Activated CD8-positive, alpha-beta memory T cell treated with anti-CD3 and anti-CD28 coated beads for 36 hours (primary cell): ENCODE measurements around the gene AIMP2. TPM values are rescaled to one million over a fixed set of nuclear protein-coding genes. Genes with fewer than 3 reads are reported as not detected.
"Not testable (repeated sequence)": the region's sequence is repeated elsewhere in the genome, so short reads cannot be mapped to it uniquely, and the experiment has no call there.

Experiments
- CTCF ChIA-PET: fragments of 350-600 bp; sonication (Branson Sonifier 250); formaldehyde crosslinking; loops from one replicate; lab custom pipeline; 2021; ENCODE audit warnings: antibody characterized with exemption; lab: Charles Lee
- POLR2A ChIA-PET: fragments of 350-600 bp; sonication (Branson Sonifier 250); formaldehyde crosslinking; loops from one replicate; lab custom pipeline; 2021; ENCODE audit warnings: antibody characterized with exemption; lab: Charles Lee
- total RNA-seq, 2 experiments: library from RNA; stranded (reverse); gene quantifications; one replicate each; pipeline ENCODE4 v1.2.3, GENCODE V29; 2021

AIMP2 gene
- 10 to 100 TPM; 77.0 to 80.8 TPM for total RNA-seq

- CTCF ChIA-PET = interaction anchor here (0.8 kb wide), 1 partner anchor 302 kb away, joined by 3 read pairs; no protein-coding TSS in a partner anchor
- POLR2A ChIA-PET = interaction anchor here (0.6 kb wide), 1 partner anchor 187 kb away, joined by 7 read pairs; no protein-coding TSS in a partner anchor
These were observed at the start of gene AIMP2, which contains the start of gene PMS2 for GRCh38 chr7:6008668-6009611. Gene AIMP2 (plus strand): TSS chr7:6009272. CDS start chr7:6009364, 92 bp downstream. Gene PMS2 (minus strand): TSS chr7:6009049. CDS start chr7:6009019, 30 bp downstream.

- POLR2A ChIA-PET, CTCF ChIA-PET: not testable (repeated sequence)
These were observed 45.9 kb upstream of the AIMP2 start for GRCh38 chr7:5963205-5963604.

DNA sequence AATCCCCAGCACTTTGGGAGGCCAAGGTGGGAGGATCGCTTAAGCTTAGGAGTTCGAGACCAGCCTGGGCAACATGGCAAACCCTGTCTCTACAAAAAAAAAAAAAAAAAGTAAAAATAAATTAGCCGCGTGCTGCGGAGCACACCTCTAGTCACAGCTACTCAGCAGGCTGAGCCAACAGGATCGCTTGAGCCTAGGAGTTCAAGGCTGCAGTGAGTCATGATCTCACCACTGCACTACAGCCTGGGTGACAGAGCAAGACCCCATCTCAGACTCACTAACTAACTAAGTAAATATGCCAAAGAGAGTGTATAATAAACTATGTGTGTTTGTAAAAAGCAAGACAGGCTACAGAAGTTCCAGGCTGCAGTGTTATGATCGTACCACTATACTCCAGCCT is 45.3 kb upstream of the AIMP2 start:
- CTCF ChIA-PET, POLR2A ChIA-PET: not testable (repeated sequence)

DNA sequence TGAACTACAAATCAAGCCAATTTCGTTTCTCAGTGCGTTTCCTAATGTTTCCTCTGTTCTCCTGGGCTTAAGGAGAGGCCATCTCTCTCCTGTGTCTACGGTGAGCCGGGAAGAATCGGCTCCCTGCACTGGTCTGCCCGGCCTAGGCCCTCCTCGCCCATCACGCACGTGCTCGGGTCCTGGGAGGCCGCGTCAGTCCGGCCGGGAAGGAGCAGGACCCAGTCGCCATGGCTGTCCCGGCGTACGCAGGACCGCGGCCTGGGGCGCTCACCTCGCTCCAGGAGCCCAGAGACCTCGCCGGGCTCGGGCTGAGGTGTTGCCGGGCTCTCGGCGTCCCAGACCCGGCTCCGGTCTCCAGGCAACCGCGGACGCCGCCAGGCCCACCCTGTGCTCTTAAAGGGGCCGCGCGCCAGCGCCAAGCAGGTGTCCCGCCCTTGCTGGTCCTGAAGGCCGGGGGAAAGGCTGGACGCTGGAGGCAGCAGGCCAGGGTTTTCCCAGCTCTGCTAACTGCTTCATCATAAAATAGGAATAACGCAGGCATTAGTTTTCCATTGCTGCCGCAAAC is 38.6 kb upstream of the AIMP2 start, which contains the start of gene RSPH10B:
Gene RSPH10B, minus strand, starts transcription at position 343 of the 565 bp plus-strand sequence. CDS start 3,573 bp downstream, outside the sequence.
- POLR2A ChIA-PET, CTCF ChIA-PET: not testable (repeated sequence)

DNA sequence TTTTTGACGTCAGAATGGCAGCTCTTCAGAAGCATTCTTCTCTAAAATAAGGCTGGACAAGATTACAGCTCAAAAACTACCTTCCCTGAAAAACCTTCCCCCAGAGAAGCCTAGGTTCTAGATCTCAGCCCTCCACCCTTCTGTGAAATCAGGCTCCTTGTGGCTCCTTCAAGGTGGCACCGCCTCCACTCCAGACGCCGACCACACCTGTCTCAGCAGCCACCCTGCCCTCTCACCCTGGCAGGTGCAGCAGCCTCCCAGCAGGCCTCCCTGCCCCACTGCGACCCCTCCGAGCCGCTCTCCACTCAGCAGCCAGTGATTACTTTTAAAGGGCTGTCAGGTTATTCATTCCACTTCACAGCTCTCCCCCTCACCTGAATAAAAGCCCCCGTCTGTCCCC is 35.5 kb upstream of the AIMP2 start:
- CTCF ChIA-PET, POLR2A ChIA-PET: not testable (repeated sequence)

GRCh38 chr7:5979680-5980314 is 29.3 kb upstream of the AIMP2 start:
- CTCF ChIA-PET, POLR2A ChIA-PET: not testable (repeated sequence)

DNA sequence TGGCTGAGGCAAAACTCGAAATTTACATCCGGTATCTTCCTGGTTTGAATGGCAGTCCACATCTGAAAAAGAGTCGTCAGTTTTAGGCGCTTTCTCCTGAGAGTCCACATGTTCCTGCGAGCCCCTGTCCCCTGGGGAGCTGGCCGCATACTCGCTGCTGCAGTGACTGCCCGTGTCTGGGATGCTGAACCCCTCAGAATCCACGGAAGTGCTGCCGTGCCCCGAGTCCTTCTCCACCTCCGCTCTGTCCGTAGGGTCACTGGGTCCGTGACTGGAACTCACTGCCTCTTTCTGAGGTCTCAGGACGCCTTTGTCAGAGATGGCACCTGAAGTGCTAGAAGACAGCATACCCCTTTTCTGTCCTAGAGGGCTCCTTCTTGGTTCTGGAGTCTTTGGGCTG is 22.0 kb upstream of the AIMP2 start:
- CTCF ChIA-PET = not testable (repeated sequence)

GRCh38 chr7:5997210-5997808 is 11.8 kb upstream of the AIMP2 start:
- CTCF ChIA-PET = interaction anchor here (0.7 to 1.5 kb wide), 5 partner anchors 16 to 276 kb away, joined by 3 read pairs; no protein-coding TSS in a partner anchor
- POLR2A ChIA-PET = no interaction called here

More for the DNA sequence above, 22.0 kb upstream of the AIMP2 start:
- POLR2A ChIA-PET = not testable (repeated sequence)

GRCh38 chr7:6007386-6007785 is 1.7 kb upstream of the AIMP2 start:
- POLR2A ChIA-PET = no interaction called here
- CTCF ChIA-PET = no interaction called here

- CTCF ChIA-PET, POLR2A ChIA-PET: not testable (repeated sequence)
These were observed 1.1 kb upstream of the AIMP2 start for GRCh38 chr7:6007835-6008590.

DNA sequence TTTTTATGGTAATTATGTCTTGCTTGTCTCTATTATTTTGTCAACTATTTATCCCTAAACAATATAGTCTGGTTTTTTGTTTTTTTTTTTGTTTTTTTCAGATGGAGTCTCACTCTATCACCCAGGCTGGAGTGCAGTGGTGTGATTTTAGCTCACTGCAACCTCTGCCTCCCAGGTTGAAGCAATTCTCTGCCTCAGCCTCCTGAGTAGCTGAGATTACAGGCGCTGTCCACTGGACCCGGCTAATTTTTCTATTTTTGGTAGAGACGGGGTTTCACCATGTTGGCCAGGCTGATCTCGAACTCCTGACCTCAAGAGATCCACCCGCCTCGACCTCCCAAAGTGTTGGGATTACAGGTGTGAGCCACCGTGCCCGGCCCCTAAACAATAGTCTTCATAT is 1.3 kb downstream of the AIMP2 start:
- CTCF ChIA-PET, POLR2A ChIA-PET: not testable (repeated sequence)

- ChIA-PET POLR2A (no interaction called here), CTCF (interaction anchor here (0.5 kb wide), 1 partner anchor 176 kb away, joined by 3 read pairs; no protein-coding TSS in a partner anchor)
These were observed 2.5 kb downstream of the AIMP2 start for GRCh38 chr7:6011541-6011940.

- ChIA-PET CTCF (interaction anchor here (0.5 kb wide), 1 partner anchor 177 kb away, joined by 3 read pairs; no protein-coding TSS in a partner anchor), POLR2A (interaction anchor here (0.9 kb wide), 1 partner anchor 359 kb away, joined by 3 read pairs; no protein-coding TSS in a partner anchor)
These were observed 3.5 kb downstream of the AIMP2 start for GRCh38 chr7:6012355-6013104.

DNA sequence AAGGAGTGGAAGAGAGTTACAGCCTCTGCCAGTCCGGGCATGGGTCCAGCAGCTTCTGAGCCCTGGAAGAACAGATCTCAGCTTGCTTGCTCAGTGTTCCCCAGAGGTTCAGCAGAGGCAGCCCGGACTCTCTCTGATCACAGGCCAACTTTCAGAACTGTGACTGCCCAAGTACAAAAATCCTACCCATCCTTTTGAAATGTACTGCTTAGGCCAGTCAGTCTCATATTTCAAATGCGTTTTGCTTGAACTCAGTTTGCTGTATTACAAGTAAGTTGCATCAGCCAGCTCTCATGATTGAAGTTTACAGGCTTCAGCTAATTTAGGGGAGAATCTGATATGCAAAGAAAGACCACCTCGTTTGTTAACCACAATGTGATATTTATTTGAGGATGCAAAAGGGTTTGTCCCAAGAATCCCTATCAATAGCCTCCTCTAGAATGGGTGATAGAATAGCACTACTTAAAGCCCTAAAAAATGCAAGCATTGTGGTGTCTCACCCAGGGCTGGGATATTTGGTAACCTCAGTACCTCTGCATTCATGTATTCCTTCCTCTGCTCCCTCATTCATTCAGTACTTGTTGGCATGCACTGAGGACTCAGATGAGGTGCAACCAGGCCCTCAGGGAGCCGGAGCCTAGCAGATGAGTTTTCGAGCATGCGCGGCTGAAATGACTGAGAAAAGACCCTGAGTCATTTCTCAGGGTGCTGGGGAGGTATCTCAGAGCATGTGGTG is 7.0 kb downstream of the AIMP2 start:
- POLR2A ChIA-PET = no interaction called here
- CTCF ChIA-PET = interaction anchor here (0.7 to 1.0 kb wide), 2 partner anchors 12 to 14 kb away, joined by 3 to 5 read pairs; no protein-coding TSS in a partner anchor

DNA sequence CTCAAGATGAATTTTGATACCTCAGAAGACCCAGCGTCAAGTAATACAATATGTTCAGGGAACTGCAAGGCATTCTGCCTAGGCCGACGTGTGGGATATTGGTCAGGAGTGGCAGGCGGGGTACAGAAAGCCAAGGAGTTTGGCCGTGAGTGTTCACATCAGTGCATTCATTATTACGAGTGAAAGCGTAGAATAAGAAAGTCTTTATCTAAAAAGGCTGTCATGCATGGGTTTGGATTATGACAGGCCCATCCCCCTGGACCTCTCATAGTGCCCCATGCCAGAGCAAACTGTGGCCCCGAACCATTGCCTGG is 7.5 kb downstream of the AIMP2 start:
- CTCF ChIA-PET = interaction anchor here (0.8 kb wide), 1 partner anchor 19 kb away, joined by 3 read pairs; no protein-coding TSS in a partner anchor
- POLR2A ChIA-PET = no interaction called here

DNA sequence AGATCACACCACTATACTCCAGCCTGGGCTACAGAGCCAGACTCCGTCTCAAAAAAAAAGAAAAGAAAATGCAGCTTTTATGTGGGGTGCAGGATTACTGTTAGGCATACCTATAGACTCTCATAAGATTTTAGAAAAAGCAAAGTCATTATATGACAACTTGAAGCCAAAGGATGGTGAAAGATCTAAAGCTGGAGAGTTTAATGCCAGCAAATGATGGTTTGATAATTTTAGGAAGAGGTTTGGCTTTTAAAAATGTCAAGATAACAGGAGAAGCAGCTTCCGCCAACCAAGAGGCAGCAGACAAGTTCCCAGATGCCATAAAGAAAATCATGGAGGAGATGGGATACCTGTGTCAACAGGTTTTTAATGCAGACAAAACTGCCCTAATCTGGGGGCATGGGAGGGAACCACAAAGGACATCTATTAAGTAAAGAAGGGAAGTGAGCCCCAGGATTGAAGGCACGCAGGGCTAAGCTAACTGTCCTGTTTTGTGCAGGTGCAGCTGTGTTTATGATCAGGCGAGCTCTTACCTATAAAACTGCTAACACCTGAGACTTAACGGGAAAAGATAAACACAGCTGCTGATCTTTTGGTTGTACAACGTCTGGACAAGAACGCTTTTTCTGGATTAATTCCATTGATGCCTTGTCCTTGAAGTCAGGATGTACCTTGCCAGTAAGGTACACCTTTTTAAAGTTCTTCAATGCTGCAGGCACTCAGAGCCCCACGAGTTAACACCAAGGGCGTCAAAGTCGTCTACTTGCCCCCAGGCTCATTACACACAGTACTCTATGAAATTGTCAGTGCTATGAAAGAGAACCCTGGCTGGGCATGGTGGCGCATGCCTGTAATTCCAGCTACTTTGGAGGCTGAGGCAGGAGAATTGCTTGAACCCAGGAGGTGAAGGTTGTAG is 11.6 kb downstream of the AIMP2 start:
- ChIA-PET CTCF (interaction anchor here (0.7 to 1.2 kb wide), 3 partner anchors 16 to 415 kb away, joined by 3 to 4 read pairs (median 4); no protein-coding TSS in a partner anchor), POLR2A (interaction anchor here (0.6 kb wide), 1 partner anchor 325 kb away, joined by 6 read pairs; no protein-coding TSS in a partner anchor)
